ENCODE data around the gene GRIA4.
"Not testable (repeated sequence)": the region's sequence is repeated elsewhere in the genome, so short reads cannot be mapped to it uniquely, and the experiment has no call there.

The GRIA4 gene

GRCh38 chr11:105937331-105937730 lies 327.5 kb downstream of the GRIA4 start:
- DNase-seq = peak; percentile 55

GRCh38 chr11:105937738-105938137 lies 327.9 kb downstream of the GRIA4 start:
- no peak for DNase-seq

- peak; percentile 10 for DNase-seq
Measured at GRCh38 chr11:105942921-105943320, 333.0 kb downstream of the GRIA4 start.

GRCh38 chr11:105948918-105949590 lies 339.2 kb downstream of the GRIA4 start:
- DNase-seq = no peak

DNA sequence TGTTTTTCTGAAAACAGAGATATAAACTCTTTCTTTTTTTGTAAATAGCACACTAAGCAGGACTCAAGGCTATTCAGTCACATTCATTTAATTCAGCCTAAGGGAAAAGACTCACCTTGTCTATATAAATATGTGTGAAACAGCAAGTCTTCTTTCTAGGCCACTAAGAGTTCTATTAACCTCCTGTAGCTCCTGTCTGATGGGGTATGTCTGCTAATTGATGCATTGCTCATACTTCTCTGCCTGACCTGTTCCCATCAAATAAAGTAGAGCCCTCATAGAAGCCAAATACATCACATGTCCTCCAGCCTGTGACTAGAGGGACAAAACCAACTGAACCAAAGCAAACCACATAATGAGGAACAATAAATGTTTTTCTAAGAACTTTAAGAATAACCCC lies 344.0 kb downstream of the GRIA4 start:
- no peak for DNase-seq

DNA sequence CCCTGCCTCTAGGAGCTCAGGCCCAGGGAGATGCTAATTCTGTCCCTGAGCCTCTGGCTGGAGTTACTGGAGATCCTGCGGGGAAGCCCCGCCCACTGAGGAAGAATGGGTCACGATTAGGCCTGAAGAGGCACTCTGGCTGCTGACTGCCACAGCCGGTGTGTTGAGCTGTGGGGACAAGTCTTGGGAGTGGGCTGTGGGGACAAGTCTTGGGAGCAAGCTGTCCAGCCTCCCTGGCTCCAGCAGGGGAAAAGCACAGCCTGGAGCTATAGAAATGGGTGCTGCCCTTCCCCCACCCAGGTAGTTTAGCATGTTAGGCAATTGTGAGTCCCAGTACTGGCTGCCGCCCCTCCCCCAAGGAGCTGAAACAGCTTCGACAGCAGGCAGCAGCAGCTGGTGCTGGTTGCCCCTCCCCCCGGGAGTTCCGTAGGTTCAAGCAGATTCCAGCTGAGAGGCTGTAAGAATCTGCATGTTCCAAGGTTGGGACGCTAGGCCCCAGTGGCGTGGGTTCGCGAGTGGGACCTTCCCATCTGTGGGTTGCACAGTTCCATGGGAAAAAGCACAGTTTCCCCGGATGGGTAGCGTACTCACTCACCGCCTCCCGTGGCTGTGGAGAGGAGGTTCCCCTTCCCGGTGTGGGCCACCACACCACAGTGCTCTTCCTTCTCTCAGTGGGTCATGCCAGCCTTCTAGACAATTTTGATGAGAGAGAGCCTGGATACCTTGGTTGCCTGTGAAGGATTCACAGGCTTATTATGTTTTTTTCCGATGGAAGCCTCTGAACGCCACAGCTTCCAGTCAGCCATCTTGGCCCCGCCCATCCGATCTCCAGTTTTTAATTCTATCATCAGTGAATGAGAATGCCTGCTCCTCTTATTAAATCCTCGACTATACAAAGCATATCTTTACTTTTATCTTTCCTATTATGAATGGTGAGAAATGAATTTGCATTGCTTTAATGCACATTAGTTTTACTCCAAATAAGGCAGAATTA lies 350.7 kb downstream of the GRIA4 start:
- DNase-seq = no peak

GRCh38 chr11:105968021-105968697 lies 358.3 kb downstream of the GRIA4 start:
- peak; percentile 34 for DNase-seq

DNA sequence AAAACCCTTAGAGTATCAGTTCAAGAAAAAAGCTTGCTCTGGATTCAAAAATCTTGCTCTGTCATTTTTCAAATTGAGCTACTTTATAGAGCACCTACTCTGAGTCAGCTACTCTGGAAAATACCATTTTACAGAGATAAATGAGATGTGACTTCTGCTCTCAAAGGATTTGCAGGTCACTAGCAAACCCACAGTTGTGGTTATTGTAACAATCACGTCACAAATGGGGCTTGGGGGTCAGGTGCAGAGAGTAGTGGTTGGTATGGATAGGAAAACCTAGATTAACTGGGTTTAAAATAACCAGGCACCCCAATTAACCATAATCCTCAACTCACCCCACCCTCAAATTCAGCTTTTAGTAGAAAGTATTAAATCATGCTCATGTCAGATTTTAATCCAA lies 359.9 kb downstream of the GRIA4 start:
- no peak for DNase-seq

DNA sequence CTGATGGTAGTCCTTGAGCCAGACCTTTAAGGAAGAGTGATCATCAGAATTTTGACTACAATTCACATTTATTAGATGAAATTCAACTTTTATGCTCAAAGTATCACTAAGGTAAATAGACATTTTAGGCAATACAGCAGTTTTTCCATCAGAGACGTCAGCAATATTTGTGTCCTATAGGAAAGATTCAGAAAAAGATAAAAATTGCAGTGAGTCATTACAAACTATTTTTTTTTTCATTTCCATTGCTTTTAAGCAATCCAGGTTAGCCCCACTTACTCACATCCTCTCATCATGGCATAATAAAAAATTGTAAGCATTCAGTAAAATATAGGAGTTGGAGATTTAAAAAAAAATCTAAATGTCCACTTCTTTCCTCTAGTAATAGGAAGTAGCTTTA lies 365.3 kb downstream of the GRIA4 start:
- peak; percentile 32 for DNase-seq

- no peak for DNase-seq
Measured at GRCh38 chr11:105979997-105980703, 370.3 kb downstream of the GRIA4 start.

DNA sequence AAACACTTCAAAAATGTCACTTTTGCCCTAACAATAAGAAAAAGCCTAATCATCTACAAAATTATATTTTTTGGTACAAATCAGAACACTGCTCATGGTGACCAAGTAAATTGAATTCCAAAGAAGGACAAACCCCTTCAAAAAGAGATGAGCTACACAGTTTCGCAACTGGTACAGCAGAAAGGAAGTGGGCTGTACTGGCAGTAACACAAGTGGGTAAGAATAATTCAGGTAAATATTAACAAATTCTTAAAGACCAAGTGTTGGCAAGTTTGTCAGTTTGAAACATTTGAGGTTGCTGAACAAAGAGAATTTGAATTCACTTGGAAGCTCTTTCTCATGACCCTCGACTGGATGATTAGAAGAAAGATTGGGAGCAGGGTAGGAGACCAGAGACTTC lies 376.7 kb downstream of the GRIA4 start:
- DNase-seq = no peak

- no peak for DNase-seq
Measured at GRCh38 chr11:105988197-105988596, 378.3 kb downstream of the GRIA4 start.

DNA sequence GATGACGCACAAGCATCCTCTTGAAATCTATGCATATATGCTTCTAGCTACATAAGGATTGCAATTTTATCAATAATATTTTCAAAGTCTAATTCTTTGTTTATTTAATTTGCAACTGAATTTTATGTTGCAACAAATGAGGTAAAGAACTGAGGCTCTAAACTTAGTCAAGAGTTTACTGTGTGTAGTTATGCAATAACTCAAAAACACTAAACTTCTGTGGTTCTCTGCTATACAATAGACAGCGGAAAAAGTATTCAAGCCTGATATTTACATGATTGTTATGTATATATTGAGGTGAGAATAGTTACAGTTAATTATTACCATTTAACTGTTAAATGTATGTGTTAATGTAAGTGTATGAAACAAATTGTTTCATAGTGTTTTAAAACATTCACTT lies 379.3 kb downstream of the GRIA4 start:
- DNase-seq = no peak

- DNase-seq = no peak
Measured at GRCh38 chr11:105991888-105992287, 382.0 kb downstream of the GRIA4 start.

DNA sequence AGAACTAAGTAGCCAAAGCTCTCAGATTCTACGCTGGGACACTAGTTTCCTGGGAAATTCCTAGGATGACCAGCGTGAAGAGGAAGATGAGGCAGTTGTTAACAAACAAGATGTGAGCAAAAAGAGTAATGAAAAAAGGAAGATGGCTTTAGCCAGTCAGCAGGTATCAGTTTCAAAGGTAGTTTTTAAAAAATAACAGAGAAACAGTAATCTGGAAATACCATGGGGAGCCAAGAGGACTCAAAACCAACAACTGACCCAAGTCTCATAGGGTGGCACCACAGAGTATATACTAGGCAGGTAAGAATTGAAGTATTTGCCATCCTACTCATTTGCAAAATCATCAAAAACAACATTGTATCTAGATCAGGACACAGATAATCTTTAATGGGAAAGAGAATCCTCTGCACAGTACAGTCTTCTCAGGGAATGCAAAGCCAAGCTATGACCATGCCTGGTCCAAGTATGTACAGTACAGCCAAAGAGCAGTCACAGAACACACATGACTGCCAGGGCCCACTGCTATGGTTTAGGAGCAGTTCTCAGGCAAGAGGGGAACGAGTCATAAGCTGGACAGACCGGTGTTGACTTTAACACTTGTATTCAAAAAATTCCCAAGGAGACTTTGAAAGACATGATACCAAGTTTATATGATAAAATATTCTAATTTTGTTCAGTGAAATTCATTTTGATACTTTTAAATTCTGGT lies 391.6 kb downstream of the GRIA4 start:
- DNase-seq = no peak

GRCh38 chr11:106003094-106003493 lies 393.2 kb downstream of the GRIA4 start:
- not testable (repeated sequence) for DNase-seq

DNA sequence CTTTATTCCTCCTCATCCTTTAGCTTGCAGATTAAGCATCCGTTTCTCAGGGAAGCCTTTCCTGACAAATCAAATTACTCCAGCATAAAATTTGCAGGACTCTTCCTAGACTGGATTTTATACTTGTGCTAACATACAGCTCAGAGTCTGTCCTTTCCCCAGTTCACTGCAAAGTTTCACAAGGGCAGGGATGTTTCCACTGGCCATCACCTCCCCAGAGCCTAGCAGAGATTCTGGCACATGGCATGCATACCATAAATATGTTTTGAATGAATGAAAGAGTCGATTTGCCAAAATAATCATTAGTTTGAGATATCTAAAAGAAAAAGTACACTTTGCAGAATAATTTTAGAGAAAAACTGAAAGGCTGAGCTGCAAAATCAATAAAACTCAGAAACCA lies 401.6 kb downstream of the GRIA4 start:
- DNase-seq = no peak

- peak; percentile 53 for DNase-seq
Measured at GRCh38 chr11:106012744-106013143, 402.9 kb downstream of the GRIA4 start.

DNA sequence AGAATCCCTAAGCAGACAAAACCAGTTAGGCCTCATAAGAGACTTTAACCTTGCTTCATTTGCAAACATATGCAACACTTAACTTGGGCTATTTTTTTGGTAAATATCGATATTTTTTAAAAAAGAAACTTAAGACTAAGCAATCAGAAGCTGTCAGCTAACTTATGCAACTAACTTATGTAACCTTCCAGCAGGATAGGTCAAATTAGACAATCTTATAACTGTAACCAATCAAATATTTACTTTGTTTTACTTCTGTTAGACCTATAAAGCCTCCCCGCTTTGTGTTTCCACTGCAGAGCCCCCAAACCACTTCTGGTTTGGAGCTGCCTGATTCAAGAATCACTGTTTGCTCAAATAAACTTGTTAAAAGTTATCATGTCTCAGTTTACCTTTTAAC lies 404.2 kb downstream of the GRIA4 start:
- no peak for DNase-seq

DNA sequence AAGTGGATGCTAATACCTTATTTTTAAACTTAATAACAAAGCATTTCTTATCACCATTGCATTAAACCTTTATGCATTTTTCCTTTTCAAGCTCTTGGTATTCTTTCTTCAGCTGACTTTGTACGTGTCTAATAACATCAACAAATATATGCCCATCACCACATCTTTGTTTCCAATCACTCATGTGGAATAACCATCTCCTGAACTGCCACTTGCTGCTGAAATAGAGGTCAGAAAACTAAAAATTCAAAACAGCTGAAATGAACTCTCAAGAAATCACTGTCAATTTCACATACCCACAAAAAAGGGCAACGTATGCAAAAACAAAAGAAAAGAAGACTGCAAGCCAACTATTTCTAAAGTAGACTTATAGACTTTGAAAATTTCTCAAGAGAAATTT lies 404.7 kb downstream of the GRIA4 start:
- no peak for DNase-seq

DNA sequence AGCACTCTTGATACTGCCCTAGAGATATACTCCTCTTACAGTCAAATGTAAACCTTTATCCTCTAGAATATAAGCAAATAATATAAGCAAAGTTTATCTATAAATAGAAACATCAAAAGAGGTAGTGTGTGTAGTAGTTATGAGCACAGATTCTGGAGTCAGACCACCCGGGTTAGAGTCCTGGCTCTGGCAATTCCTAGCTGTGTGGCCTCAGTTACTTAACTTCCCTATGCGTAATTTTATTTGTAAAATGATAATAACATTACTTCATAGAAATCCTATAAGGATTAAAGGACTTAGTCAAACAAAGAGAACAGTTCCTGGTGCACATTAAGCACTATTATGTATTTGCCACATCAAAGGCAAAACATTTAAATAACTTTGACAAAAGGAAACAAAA lies 405.2 kb downstream of the GRIA4 start:
- no peak for DNase-seq

DNA sequence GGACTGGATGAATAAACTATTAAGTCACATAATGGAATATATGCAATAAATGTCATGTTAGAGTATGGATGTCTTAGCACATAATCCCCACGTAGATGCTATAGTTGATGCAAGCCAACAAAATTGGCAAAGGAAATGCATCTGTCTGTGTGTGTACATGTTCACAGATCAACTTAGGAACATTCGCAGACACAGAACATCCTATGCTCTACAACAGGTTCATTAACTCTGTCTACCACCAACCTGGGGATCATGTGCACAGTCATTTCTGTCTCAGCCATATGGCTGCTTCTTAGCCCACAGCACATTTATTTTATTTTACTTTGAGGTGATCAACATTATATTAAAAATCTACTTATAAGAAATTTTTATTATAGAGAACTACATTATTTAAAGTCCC lies 407.2 kb downstream of the GRIA4 start:
- no peak for DNase-seq

Measured in fibroblast of skin of right quadriceps (primary cell).